ENCODE results near the gene PTRHD1. TPM values are rescaled to one million over a fixed set of nuclear protein-coding genes. Genes with fewer than 3 reads are reported as not detected.
"Not testable (repeated sequence)": the region's sequence is repeated elsewhere in the genome, so short reads cannot be mapped to it uniquely, and the experiment has no call there.

Gene PTRHD1
- polyA plus RNA-seq, 1 experiment, result 42.5 TPM

DNA sequence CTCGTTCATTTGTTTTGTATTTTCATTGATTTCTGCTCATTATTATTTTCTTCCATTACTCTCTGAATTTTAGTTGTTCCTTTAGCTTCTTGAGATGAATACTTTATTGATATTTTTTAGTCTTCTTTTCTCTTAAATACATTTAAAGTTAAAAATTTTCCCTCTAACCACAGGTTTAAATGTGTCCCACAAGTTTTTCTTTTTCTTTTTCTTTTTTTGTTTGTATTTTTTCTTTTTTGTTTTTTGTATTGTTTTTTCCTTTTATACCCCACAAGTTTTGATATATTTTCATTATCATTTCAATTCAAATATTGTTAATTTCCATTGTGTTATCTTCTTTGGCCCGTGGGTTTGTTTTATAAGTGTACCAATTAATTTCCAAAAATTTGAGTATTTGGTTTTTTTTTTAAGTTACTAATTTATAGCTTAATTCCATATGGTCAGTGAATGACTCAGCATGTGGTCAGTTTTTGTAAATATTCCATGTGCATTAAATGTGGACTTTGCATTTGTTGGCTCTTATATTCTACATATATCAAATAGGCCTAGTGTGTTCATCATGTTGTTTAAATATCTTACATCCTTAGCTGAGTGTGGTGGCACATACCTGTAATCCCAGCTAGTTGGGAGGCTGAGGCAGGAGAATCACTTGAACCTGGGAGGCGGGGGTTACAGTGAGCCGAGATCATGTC, 16.3 kb upstream of the PTRHD1 start:
- ChIA-PET CTCF (interaction anchor here (0.6 to 1.8 kb wide), 4 partner anchors 17 to 400 kb away, joined by 3 to 5 read pairs (median 5); partner anchors contain the start of genes CENPO and PTRHD1), POLR2A (interaction anchor here (0.8 kb wide), 1 partner anchor 17 kb away, joined by 4 read pairs; the partner anchor contains the start of genes CENPO and PTRHD1)
- Histone ChIP-seq H3K27ac (ENCODE audit: low read depth, low read length) (no peak overlapping the region), H3K4me3 (ENCODE audit: low read depth, low read length) (no peak overlapping the region), H3K27me3 (ENCODE audit: control insufficient read depth, insufficient read depth, low read length) (no peaks in the 10 kb centered on the region), H3K9me3 (ENCODE audit: control insufficient read depth, insufficient read depth, low read length) (peaks cover 7% of the 10 kb centered on the region)
- TF ChIP-seq, protein P1, sequence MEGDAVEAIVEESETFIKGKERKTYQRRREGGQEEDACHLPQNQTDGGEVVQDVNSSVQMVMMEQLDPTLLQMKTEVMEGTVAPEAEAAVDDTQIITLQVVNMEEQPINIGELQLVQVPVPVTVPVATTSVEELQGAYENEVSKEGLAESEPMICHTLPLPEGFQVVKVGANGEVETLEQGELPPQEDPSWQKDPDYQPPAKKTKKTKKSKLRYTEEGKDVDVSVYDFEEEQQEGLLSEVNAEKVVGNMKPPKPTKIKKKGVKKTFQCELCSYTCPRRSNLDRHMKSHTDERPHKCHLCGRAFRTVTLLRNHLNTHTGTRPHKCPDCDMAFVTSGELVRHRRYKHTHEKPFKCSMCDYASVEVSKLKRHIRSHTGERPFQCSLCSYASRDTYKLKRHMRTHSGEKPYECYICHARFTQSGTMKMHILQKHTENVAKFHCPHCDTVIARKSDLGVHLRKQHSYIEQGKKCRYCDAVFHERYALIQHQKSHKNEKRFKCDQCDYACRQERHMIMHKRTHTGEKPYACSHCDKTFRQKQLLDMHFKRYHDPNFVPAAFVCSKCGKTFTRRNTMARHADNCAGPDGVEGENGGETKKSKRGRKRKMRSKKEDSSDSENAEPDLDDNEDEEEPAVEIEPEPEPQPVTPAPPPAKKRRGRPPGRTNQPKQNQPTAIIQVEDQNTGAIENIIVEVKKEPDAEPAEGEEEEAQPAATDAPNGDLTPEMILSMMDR (IDR thresholded peaks at IDR 0.05; ENCODE audit: low read depth, low read length), result no peak
- DNase-seq (ENCODE audit: low read depth, low spot score), result no peak

DNA sequence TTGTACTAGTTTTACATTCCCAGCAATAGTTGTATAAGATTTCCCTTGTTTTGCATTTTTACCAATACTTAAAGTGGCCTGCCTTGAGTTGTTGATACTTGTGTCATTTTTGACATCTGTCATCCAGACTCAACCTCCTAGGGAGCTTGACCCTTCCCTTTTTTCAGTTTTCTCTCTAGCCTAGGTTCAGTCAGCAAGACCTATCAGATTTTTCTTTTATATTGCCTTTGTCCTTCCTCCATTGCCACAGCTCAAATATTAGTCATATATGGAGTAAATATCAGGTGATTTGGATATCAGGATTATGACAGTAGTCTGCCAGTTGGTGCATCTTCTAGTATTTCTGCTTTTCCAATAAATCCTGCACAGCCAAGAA, 13.5 kb upstream of the PTRHD1 start:
- Histone ChIP-seq H3K27ac (ENCODE audit: low read depth, low read length) (no peak overlapping the region), H3K4me3 (ENCODE audit: low read depth, low read length) (no peak overlapping the region), H3K27me3 (ENCODE audit: control insufficient read depth, insufficient read depth, low read length) (no peaks in the 10 kb centered on the region), H3K9me3 (ENCODE audit: control insufficient read depth, insufficient read depth, low read length) (peaks cover 7% of the 10 kb centered on the region)
- DNase-seq (ENCODE audit: low read depth, low spot score), result no peak
- CTCF ChIA-PET, result no interaction called here
- POLR2A ChIA-PET, result no interaction called here
- TF ChIP-seq, protein P1 (IDR thresholded peaks at IDR 0.05; ENCODE audit: low read depth, low read length), result no peak

DNA sequence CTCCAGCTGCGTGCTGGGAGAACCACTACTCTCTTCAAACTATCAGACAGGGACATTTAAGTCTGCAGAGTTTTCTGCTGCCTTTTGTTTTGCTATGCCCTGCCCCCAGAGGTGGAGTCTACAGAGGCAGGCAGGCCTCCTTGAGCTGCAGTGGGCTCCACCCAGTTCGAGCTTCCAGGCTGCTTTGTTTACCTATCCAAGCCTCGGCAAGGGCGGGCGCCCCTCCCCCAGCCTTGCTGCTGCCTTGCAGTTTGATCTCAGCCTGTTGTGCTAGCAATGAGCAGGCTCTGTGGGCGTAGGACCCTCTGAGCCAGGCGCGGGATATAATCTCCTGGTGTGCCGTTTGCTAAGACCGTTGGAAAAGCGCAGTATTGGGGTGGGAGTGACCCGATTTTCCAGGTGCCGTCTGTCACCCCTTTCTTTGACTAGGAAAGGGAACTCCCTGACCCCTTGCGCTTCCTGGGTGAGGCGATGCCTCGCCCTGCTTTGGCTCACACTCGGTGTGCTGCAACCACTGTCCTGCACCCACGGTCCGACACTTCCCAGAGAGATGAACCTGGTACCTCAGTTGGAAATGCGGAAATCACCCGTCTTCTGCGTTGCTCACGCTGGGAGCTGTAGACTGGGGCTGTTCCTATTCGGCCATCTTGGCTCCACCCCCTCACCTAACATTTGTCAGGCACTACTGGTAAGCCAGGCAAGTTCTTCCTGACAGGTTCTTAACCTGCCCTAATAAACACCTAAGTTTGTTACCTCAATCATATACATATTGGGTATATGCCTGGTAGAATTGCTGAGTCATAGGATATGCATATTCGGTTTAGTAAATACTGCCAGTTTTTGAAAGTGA, 12.8 kb upstream of the PTRHD1 start:
- H3K9me3 ChIP-seq (ENCODE audit: control insufficient read depth, insufficient read depth, low read length); H3K4me3 ChIP-seq (ENCODE audit: low read depth, low read length); H3K27me3 ChIP-seq (ENCODE audit: control insufficient read depth, insufficient read depth, low read length); CTCF ChIA-PET; DNase-seq (ENCODE audit: low read depth, low spot score); H3K27ac ChIP-seq (ENCODE audit: low read depth, low read length); POLR2A ChIA-PET: not testable (repeated sequence)

DNA sequence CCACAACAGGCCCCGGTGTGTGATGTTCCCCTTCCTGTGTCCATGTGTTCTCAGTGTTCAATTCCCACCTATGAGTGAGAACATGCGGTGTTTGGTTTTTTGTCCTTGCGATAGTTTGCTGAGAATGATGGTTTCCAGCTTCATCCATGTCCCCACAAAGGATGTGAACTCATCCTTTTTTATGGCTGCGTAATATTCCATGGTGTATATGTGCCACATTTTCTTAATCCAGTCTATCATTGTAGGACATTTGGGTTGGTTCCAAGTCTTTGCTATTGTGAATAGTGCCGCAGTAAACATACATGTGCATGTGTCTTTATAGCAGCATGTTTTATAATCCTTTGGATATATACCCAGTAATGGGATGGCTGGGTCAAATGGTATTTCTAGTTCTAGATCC, 7.3 kb upstream of the PTRHD1 start:
- H3K4me3 ChIP-seq (ENCODE audit: low read depth, low read length); CTCF ChIA-PET; H3K27me3 ChIP-seq (ENCODE audit: control insufficient read depth, insufficient read depth, low read length); POLR2A ChIA-PET; H3K27ac ChIP-seq (ENCODE audit: low read depth, low read length); DNase-seq (ENCODE audit: low read depth, low spot score); H3K9me3 ChIP-seq (ENCODE audit: control insufficient read depth, insufficient read depth, low read length): not testable (repeated sequence)

DNA sequence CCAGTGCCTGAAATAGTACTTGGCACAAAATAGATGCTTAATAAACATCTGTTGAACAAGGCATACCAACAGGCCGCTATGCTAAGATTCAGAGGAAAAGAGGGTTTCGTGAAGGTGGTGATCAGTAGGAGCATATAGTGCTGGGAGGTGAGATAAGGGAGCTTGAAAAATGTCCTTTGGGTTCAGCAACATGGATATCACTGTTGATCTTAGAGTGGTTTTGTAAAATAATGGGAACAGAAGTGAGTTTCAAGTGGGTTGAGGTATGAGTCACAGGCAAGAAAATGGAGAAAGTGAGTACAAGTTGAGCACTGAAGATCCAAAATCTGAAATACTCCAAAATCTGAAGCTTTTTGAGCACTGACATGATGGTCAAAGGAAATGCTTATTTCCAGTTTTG, 4.5 kb upstream of the PTRHD1 start:
- TF ChIP-seq, protein P1 (IDR thresholded peaks at IDR 0.05; ENCODE audit: low read depth, low read length), result no peak
- peaks cover 5% of the 10 kb centered on the region; the same call in 1 of the 2 replicates for H3K9me3 ChIP-seq (ENCODE audit: control insufficient read depth, insufficient read depth, low read length)
- H3K27ac ChIP-seq (ENCODE audit: low read depth, low read length), result no peak overlapping the region
- POLR2A ChIA-PET, result no interaction called here
- CTCF ChIA-PET, result interaction anchor here (1.3 kb wide), 1 partner anchor 387 kb away, joined by 3 read pairs; no protein-coding TSS in a partner anchor
- DNase-seq (ENCODE audit: low read depth, low spot score), result no peak
- no peaks in the 10 kb centered on the region for H3K27me3 ChIP-seq (ENCODE audit: control insufficient read depth, insufficient read depth, low read length)
- H3K4me3 ChIP-seq (ENCODE audit: low read depth, low read length), result no peak overlapping the region
